Stimulated activated CD4-positive, alpha-beta T cell treated with anti-CD3 and anti-CD28 coated beads, Interleukin-1b, Interleukin-23, amount 100 ng/mL, for 4 hours (primary cell): ENCODE results near the gene CTSK.
"Not testable (repeated sequence)": the region's sequence is repeated elsewhere in the genome, so short reads cannot be mapped to it uniquely, and the experiment has no call there.

ENCODE experiments used
- DNase-seq, 2 donors: peaks; one replicate each; pipeline ENCODE4 v3.0.0-alpha.2; 2020; ENCODE audit warnings: low read depth in 2 of 2

Gene CTSK

GRCh38 chr1:150807249-150808023, 624 bp downstream of the CTSK start:
- no peak for DNase-seq

- DNase-seq, result no peak
Measured at GRCh38 chr1:150805899-150806298, 2.2 kb downstream of the CTSK start.

- no peak for DNase-seq
Measured at GRCh38 chr1:150804671-150805070, 3.4 kb downstream of the CTSK start.

- no peak for DNase-seq
Measured at GRCh38 chr1:150799089-150799488, 9.0 kb downstream of the CTSK start.

- no peak for DNase-seq
Measured at GRCh38 chr1:150798525-150798924, 9.5 kb downstream of the CTSK start.

GRCh38 chr1:150796374-150796773, 11.7 kb downstream of the CTSK start:
- no peak for DNase-seq

- not testable (repeated sequence) for DNase-seq
Measured at GRCh38 chr1:150793778-150794177, 14.3 kb downstream of the CTSK start.

GRCh38 chr1:150793221-150793620, 14.8 kb downstream of the CTSK start:
- no peak for DNase-seq

- no peak for DNase-seq
Measured at GRCh38 chr1:150791585-150791984, 16.5 kb downstream of the CTSK start.

GRCh38 chr1:150789396-150789795, 18.7 kb downstream of the CTSK start:
- DNase-seq, result no peak

GRCh38 chr1:150788946-150789345, 19.1 kb downstream of the CTSK start:
- DNase-seq, result no peak

GRCh38 chr1:150787455-150787854, 20.6 kb downstream of the CTSK start:
- no peak for DNase-seq

- DNase-seq, result no peak
Measured at GRCh38 chr1:150780510-150780909, 27.6 kb downstream of the CTSK start.

GRCh38 chr1:150778409-150778808, 29.7 kb downstream of the CTSK start:
- DNase-seq, result no peak

GRCh38 chr1:150777544-150777943, 30.5 kb downstream of the CTSK start:
- no peak for DNase-seq

GRCh38 chr1:150775931-150776505, 32.0 kb downstream of the CTSK start:
- not testable (repeated sequence) for DNase-seq

GRCh38 chr1:150775276-150775675, 32.8 kb downstream of the CTSK start:
- no peak for DNase-seq

GRCh38 chr1:150772326-150772725, 35.7 kb downstream of the CTSK start:
- DNase-seq, result no peak

- DNase-seq, result not testable (repeated sequence)
Measured at GRCh38 chr1:150767704-150768103, 40.4 kb downstream of the CTSK start.

- not testable (repeated sequence) for DNase-seq
Measured at GRCh38 chr1:150765977-150766301, 42.1 kb downstream of the CTSK start.

- DNase-seq, result no peak
Measured at GRCh38 chr1:150765296-150765976, 42.6 kb downstream of the CTSK start, which contains the start of gene CTSS. TSS of gene CTSS (minus strand) at chr1:150765778. CDS start at chr1:150764763, 1,015 bp downstream.

GRCh38 chr1:150764617-150765101, 43.4 kb downstream of the CTSK start:
- no peak for DNase-seq

GRCh38 chr1:150763018-150763417, 45.0 kb downstream of the CTSK start:
- no peak for DNase-seq
